GM12878 (cell line): Measurements from ENCODE around the gene HPX. TPM values are rescaled to one million over a fixed set of nuclear protein-coding genes. Genes with fewer than 3 reads are reported as not detected.
A peak's percentile ranks its signal among the peaks of the same experiment; 100 is the strongest.

Experiments
- CBFB ChIP-seq: IDR thresholded peaks from 2 replicates; pipeline ENCODE4 v1.6.1; 2016; ENCODE audit warnings: antibody characterized with exemption, low read depth
- CREB1 ChIP-seq: IDR thresholded peaks from 2 replicates; pipeline ENCODE4 v1.6.1; 2012; ENCODE audit warnings: low read depth, mild to moderate bottlenecking, inconsistent platforms
- CREM ChIP-seq: IDR thresholded peaks from 2 replicates; pipeline ENCODE4 v1.6.1; 2014; ENCODE audit warnings: antibody characterized with exemption, low read depth
- E2F4 ChIP-seq: IDR thresholded peaks from 2 replicates; pipeline ENCODE4 v1.6.1; 2012; ENCODE audit warnings: low read depth, low read length, improper control_type of control experiment
- EED ChIP-seq: sonication (generic); IDR thresholded peaks from 2 replicates; pipeline ENCODE4 v1.6.1; 2016; ENCODE audit warnings: antibody characterized with exemption, low read depth
- GABPA ChIP-seq: IDR thresholded peaks from 2 replicates; pipeline ENCODE4 v1.6.1; 2014; ENCODE audit warnings: antibody characterized with exemption, low read depth, mild to moderate bottlenecking, inconsistent platforms
- IKZF1 ChIP-seq: fragments of 450-650 bp; conservative IDR thresholded peaks from 2 replicates; pipeline ENCODE4 v1.6.1; 2017; ENCODE audit warnings: antibody characterized with exemption, mild to moderate bottlenecking
- IKZF2 ChIP-seq, 2 experiments: fragments of 450-650 bp; IDR thresholded peaks; 2 replicates each; pipeline ENCODE4 v1.6.1; 2017; ENCODE audit warnings: mild to moderate bottlenecking in 2 of 2, moderate library complexity in 2 of 2
- JUNB ChIP-seq: IDR thresholded peaks from 2 replicates; pipeline ENCODE4 v1.6.1; 2016; ENCODE audit warnings: antibody characterized with exemption, mild to moderate bottlenecking
- MLLT1 ChIP-seq: fragments of 450-650 bp; IDR thresholded peaks from 2 replicates; pipeline ENCODE4 v1.6.1; 2016; ENCODE audit warnings: mild to moderate bottlenecking
- MTA2 ChIP-seq: fragments of 450-650 bp; IDR thresholded peaks from 2 replicates; pipeline ENCODE4 v1.6.1; 2016; ENCODE audit warnings: low read depth, mild to moderate bottlenecking, moderate library complexity
- NBN ChIP-seq: fragments of 450-650 bp; IDR thresholded peaks from 2 replicates; pipeline ENCODE4 v1.6.1; 2016
- NFXL1 ChIP-seq: fragments of 450-650 bp; IDR thresholded peaks from 2 replicates; pipeline ENCODE4 v1.6.1; 2017; ENCODE audit warnings: antibody characterized with exemption, mild to moderate bottlenecking, borderline replicate concordance
- PAX5 ChIP-seq: IDR thresholded peaks from 2 replicates; pipeline ENCODE4 v1.6.1; 2011; ENCODE audit warnings: low read depth, low read length, borderline replicate concordance
- PBX3 ChIP-seq: IDR thresholded peaks from 2 replicates; pipeline ENCODE4 v1.6.1; 2011; ENCODE audit warnings: mild to moderate bottlenecking, low read depth, low read length, moderate library complexity; ENCODE audit not compliant: insufficient replicate concordance
- POLR2A ChIP-seq: IDR thresholded peaks from 2 replicates; pipeline ENCODE4 v1.6.1; 2011; ENCODE audit warnings: low read depth, mild to moderate bottlenecking, low read length
- POLR2AphosphoS2 ChIP-seq: IDR thresholded peaks from 2 replicates; pipeline ENCODE4 v1.6.1; 2011; ENCODE audit warnings: low read depth, mild to moderate bottlenecking, low read length, improper control_type of control experiment, moderate library complexity
- RELB ChIP-seq: fragments of 450-650 bp; IDR thresholded peaks from 2 replicates; pipeline ENCODE4 v1.6.1; 2017; ENCODE audit warnings: low read depth, mild to moderate bottlenecking, moderate library complexity
- RUNX3 ChIP-seq: IDR thresholded peaks from 2 replicates; pipeline ENCODE4 v1.6.1; 2012; ENCODE audit warnings: low read length, inconsistent platforms
- SRF ChIP-seq, 2 experiments: IDR thresholded peaks; 2 replicates each; pipeline ENCODE4 v1.6.1; 2011; ENCODE audit warnings: low read depth in 2 of 2, low read length in 2 of 2, mild to moderate bottlenecking in 1 of 2, moderate library complexity in 1 of 2
- TAF1 ChIP-seq: IDR thresholded peaks from 2 replicates; pipeline ENCODE4 v1.6.1; 2011; ENCODE audit warnings: mild to moderate bottlenecking, low read depth, low read length, borderline replicate concordance
- TBL1XR1 ChIP-seq: IDR thresholded peaks from 2 replicates; pipeline ENCODE4 v1.6.1; 2012; ENCODE audit warnings: low read depth, low read length, improper control_type of control experiment
- TCF3 ChIP-seq: IDR thresholded peaks from 2 replicates; pipeline ENCODE4 v1.6.1; 2012; ENCODE audit warnings: low read depth, mild to moderate bottlenecking, low read length, borderline replicate concordance; ENCODE audit not compliant: insufficient read depth
- ZSCAN29 ChIP-seq: fragments of 450-650 bp; IDR thresholded peaks from 2 replicates; pipeline ENCODE4 v1.6.1; 2017; ENCODE audit warnings: mild to moderate bottlenecking, moderate library complexity
- polyA plus RNA-seq, 11 experiments: library from polyadenylated mRNA; depleted of rRNA in 4 of 11; unstranded in 6 of 11; stranded (reverse) in 5 of 11; fragments of >200 nt; fragmentation: Nextera tagmentation in 4 of 11; fragmentation: Illumina TruSeq in 1 of 11; extraction: Ambion mirVana in 4 of 11; extraction: Trizol in 1 of 11; gene quantifications; 1 replicate in 1 of 11; 2 replicates in 10 of 11; pipeline versions ENCODE4 v1.2.1 to v1.2.3, GENCODE V29; 2011 to 2016; ENCODE audit warnings: inconsistent platforms in 2 of 11, missing spikeins in 2 of 11, low read depth in 1 of 11
- total RNA-seq, 4 experiments: library from RNA; depleted of rRNA in 3 of 4; stranded (reverse); fragments of >200 nt in 3 of 4; fragmentation: Illumina TruSeq in 1 of 4; extraction: Trizol in 1 of 4; gene quantifications; 2 replicates each; pipeline versions ENCODE4 v1.2.1 to v1.2.3, GENCODE V29; 2013 to 2021
- TF ChIP-seq, protein P1 (sequence below): fragments of 450-650 bp; IDR thresholded peaks from 2 replicates; pipeline ENCODE4 v1.6.1; 2017; ENCODE audit warnings: mild to moderate bottlenecking, low read depth, inconsistent platforms; ENCODE audit not compliant: poor library complexity, severe bottlenecking

HPX gene
- total and polyA plus RNA-seq, 10 of the 15 experiments (the other 5 are each of a cell fraction or from before 2014, with no cell fraction given), result 0.08 to 1.7 (median 0.18) TPM; not detected in 1

- TF ChIP-seq POLR2AphosphoS2 (no peak), MLLT1 (peak; percentile 96), JUNB (peak; percentile 86), NBN (peak; percentile 54; the same call in 1 of the 2 replicates), CREM (peak; percentile 77), RUNX3 (peak; percentile 100), CREB1 (no peak), ZSCAN29 (no peak), RELB (peak; percentile 76), POLR2A (peak; percentile 58), TBL1XR1 (peak; percentile 70), IKZF1 (peak; percentile 86; the same call in 1 of the 2 replicates), TAF1 (peak; percentile 49; the same call in 1 of the 2 replicates), MTA2 (peak; percentile 67), CBFB (peak; percentile 97), E2F4 (no peak), IKZF2 (IDR thresholded peaks at IDR 0.05) (peak; percentile 96 to 97), EED (peak; percentile 99), TCF3 (no peak; the same call in 1 of the 2 replicates), PAX5 (peak; percentile 89), SRF (IDR thresholded peaks at IDR 0.05; ENCODE audit: low read depth in 2 of 2, low read length in 2 of 2) (peak in 1 of 2 experiments; percentile 63; a peak in 1 of 4 replicates), NFXL1 (no peak), GABPA (peak; percentile 87), PBX3 (peak; percentile 9)
- TF ChIP-seq, protein P1, sequence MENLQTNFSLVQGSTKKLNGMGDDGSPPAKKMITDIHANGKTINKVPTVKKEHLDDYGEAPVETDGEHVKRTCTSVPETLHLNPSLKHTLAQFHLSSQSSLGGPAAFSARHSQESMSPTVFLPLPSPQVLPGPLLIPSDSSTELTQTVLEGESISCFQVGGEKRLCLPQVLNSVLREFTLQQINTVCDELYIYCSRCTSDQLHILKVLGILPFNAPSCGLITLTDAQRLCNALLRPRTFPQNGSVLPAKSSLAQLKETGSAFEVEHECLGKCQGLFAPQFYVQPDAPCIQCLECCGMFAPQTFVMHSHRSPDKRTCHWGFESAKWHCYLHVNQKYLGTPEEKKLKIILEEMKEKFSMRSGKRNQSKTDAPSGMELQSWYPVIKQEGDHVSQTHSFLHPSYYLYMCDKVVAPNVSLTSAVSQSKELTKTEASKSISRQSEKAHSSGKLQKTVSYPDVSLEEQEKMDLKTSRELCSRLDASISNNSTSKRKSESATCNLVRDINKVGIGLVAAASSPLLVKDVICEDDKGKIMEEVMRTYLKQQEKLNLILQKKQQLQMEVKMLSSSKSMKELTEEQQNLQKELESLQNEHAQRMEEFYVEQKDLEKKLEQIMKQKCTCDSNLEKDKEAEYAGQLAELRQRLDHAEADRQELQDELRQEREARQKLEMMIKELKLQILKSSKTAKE, result peak; percentile 75
Measured at GRCh38 chr11:6402561-6402981, 38.2 kb downstream of the HPX start (continued).
